Cardiac septum (tissue), 1 donor: ENCODE data around the gene PDLIM7. TPM values are rescaled to one million over a fixed set of nuclear protein-coding genes. Genes with fewer than 3 reads are reported as not detected.

Source experiments
- DNase-seq: peaks from one replicate; pipeline ENCODE4 v3.0.0-alpha.2; 2020; ENCODE audit warnings: low spot score
- intact Hi-C: fragments of 100-400 bp; cut with DNase I; formaldehyde crosslinking; loops from one replicate; pipeline ENCODE4 v1.14.0; 2022
- total RNA-seq: library from RNA; stranded (reverse); fragmentation: NEBNext Ultra II Directional; extraction: Animal tissue kit (Norgen Biotek cat#: 25700); gene quantifications from one replicate; pipeline ENCODE4 v1.2.1, GENCODE V29; 2021
- donor health status: DM: no; HTN: no; CAD: no.

The PDLIM7 gene
- total RNA-seq, 1 donor from 2014 or later, result 133 TPM

DNA sequence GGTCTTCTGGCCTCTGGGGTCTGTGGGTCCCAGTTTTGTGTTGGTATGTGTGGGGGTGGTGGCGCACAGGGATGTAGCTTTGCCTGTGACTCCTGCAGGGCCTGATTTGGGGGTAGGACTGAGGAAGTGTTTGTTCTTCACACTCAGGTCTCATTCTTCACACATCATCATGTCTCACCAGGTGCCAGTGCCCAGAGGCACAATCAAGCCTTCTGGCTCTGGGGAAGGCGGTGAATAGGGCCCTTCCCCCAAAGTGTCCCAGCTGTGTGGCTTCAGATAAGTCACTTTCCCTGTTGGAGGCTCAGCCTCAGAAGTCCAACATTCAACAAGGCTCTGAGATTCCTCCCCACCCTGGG, 29.1 kb downstream of the PDLIM7 start:
- no peak for DNase-seq
- intact Hi-C loops, result no loop called here

DNA sequence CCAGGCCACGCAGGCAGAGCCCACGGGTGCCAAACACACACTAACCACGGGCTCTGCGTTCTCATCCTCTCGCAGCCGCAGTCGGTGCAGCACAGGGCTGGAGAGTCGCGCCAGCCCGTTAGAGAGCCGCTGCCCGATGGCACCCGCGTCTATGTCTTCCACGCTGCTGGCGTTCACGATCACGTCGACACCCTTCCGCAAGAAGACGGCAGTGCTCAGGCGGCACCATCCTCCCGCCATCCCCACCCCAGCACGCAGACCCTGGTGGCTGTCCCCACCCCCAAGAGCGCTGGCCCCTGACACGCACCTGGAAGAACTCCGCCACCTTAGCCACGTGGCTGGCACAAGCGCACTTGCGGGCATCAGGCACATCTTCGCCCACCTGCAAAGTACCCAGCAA, 30.0 kb downstream of the PDLIM7 start:
- intact Hi-C loops, result no loop called here
- DNase-seq, result no peak

DNA sequence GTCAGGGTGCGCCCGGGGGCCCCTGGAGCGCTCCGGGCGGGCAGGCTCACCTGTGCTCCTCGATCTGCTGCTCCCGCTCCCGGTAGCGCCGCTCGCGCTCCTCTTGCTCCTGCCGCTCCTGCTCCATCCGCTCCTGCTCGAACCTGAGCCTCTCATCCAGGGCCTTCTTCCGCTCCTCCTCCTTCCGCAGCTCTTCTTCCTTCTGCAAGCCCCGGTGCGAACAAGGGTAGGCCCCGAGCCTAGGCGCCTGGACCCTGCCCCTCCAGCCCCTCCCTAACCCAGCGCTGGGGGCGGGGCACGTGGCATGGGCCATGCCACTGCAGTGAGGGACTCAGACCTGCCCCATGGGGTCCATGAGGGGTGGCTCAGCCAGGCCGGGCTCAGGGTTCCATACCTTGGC, 30.5 kb downstream of the PDLIM7 start:
- intact Hi-C loops, result no loop called here

DNA sequence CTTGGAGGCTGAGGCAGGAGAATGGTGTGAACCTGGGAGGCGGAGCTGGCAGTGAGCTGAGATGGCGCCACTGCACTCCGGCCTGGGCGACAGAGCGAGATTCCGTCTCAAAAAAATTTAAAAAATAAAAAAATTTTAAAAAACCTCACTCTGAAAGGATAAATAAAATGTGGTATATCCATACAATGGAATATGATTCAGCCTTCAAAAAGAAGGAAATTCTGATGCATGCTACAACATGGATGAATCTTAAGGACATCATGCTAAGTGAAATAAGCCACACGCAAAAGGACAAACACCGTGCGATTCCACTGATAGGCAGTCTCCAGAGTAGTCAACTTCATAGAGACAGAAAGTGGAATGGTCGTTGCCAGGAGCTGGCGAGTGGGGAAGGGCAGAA, 32.4 kb downstream of the PDLIM7 start:
- no peak for DNase-seq

More for the DNA sequence above, 30.5 kb downstream of the PDLIM7 start:
- DNase-seq, result no peak

DNA sequence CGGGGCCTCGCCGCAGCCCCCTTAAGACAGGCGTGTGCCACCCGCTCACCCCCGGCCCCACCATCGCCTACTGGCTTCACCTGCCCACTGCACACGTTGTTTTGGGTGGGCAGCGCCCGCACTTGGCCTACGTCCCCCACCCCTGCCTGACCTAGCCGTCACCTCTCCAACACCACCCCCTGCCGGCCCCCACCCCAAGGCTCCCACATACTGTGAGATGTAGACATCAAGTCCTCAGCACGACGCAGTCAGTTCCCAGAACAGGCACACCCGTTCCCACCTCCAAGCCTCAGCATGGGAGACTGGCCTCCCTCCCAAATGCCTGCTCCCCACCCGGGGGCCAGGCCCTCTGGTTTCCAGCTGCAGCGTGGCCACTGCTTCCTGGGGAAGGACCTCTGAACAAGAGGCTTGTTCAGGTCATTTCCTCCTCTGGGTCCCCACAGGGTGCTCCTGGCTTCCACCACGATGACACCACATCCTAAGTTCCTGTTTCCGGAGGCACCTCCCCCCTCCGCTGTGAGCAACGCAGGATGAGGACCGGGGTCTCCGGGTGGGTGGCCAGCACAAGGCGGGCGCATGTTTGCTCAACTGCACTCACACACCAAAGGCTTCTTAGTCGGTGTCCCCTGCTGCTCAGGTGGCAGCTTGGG, 35.3 kb downstream of the PDLIM7 start:
- DNase-seq, result no peak
- intact Hi-C loops, result no loop called here

More for the DNA sequence above, 32.4 kb downstream of the PDLIM7 start:
- intact Hi-C loops, result no loop called here

DNA sequence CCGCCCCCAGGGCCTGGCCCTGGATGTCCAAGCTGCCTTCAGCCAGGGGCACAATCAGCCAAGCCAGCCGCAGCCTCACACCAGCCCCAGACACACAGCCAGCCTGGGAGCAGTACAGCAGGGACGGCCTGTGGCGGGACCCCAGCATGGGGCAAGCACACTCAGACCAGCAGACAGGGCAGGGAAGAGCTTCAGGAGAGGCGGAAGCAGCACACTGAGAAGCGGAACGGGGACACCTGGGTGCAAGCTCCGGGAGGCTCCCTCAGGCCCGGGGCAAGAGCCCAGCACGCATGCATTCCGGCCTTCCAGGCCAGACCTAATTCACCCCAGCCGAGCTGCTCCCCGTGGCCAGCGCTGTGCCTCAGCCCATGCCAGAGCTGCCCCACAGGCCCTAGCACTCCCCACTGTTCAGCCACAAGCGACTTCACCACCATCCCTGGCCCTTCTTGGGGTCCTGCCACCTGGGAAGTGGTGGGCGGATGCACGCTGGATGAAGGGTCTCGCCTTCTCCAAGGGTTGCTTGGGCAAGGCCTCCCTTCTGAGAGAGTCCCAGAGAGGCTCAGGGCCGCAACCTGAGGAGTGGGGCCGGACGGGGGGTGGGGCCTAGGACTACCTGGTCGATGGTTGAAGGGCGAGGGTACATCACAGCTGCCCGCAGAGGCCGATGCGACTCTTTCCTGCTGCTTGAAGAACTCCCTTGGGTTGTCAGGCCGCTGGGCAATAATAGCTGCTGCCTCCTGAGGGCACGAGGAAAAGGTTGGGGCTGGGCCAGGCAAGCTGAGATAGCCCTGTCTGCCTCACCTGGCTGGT, 37.4 kb downstream of the PDLIM7 start:
- no peak for DNase-seq
- intact Hi-C loops, result loop anchor here (10.0 kb wide), 1 partner anchor 145 kb away; the partner anchor contains the start of gene MXD3

DNA sequence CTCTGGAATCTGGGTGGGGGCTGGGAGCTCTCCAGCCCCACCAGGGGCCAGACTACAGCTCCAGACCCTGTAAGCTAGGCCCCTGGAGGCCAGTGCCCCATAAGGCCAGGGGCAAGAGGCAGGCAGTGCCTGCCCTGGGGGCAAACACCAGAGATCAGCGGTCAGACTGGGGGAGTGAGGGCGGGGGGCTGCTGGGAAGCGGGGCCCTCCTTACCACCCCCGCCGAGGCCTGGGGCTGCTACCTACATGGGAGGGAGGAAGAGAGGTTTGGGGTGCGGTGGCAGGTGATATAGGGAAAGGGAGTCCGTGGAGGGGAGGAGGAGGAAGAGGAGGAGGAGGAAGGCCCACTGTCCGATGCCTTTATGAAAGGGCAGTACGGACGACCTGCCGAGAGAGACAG, 38.0 kb downstream of the PDLIM7 start:
- intact Hi-C loops, result loop anchor here (10.0 kb wide), 1 partner anchor 145 kb away; the partner anchor contains the start of gene MXD3
- no peak for DNase-seq

DNA sequence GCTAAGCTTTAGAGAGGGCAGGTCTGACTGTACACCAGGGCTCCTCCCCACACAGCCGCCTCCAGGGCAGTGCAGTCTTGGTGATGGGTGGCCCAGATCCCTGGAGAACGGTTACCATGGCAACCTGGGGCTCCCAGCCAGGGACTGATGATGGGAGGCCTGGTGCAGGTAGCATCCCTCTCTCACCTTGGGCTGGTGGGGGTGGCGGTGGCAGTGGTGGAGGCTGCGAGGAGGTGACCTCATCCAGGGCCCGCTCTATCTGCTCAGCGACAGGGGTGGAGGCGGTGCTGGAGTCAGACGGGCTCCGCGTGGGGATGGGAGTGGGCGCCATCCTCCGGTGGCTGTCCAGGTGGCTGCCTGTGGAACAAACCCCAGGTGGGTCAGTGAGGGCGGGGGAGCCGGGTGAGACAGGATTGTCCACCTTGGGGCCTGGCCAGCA, 38.5 kb downstream of the PDLIM7 start:
- no peak for DNase-seq
- intact Hi-C loops, result loop anchor here (10.0 kb wide), 1 partner anchor 144 kb away; the partner anchor contains the start of gene MXD3

DNA sequence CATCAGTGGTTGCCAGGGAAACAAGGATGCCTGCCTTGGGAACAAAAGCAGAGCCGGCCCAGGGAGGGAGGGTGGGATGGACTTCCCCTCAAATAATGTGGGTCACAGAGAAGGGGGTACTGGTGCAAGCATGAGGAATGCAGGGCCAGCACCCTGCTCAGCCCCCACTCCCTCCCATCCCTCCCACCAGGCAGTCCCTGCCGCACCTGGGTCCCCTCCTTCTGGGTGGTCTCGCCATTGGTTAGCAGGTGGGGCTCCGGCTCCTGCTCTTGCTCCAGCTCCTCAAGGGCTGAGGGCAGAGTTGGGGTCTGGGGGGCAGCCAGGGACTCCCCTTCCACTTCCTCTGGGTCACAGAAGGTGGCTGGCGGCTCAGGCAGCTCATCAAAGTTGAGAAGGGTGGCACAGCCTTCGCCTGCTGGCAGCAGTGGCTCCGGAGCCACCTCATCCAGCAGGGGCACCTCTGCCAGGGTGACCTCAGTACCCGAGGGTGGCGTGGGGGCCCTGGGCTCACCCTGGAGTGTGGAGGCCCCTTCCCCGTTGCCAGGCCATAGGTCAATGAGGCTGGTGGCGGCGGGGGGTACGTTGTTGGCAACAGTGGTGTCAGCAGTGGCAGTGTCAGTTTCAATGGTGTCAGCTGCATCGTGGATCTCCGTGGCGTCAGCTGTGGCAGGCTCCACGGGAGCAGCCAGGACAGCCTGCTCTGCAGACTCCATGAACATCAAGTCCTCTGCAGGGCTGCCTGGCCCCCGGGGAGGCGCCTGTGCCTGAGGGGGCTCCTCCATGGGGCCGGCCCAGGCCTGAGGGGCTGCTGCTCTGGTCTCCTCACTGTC, 39.3 kb downstream of the PDLIM7 start:
- DNase-seq, result no peak
- intact Hi-C loops, result loop anchor here (2.0 to 10.0 kb wide), 3 partner anchors 21 to 143 kb away; partner anchors contain the start of genes GRK6 and MXD3

DNA sequence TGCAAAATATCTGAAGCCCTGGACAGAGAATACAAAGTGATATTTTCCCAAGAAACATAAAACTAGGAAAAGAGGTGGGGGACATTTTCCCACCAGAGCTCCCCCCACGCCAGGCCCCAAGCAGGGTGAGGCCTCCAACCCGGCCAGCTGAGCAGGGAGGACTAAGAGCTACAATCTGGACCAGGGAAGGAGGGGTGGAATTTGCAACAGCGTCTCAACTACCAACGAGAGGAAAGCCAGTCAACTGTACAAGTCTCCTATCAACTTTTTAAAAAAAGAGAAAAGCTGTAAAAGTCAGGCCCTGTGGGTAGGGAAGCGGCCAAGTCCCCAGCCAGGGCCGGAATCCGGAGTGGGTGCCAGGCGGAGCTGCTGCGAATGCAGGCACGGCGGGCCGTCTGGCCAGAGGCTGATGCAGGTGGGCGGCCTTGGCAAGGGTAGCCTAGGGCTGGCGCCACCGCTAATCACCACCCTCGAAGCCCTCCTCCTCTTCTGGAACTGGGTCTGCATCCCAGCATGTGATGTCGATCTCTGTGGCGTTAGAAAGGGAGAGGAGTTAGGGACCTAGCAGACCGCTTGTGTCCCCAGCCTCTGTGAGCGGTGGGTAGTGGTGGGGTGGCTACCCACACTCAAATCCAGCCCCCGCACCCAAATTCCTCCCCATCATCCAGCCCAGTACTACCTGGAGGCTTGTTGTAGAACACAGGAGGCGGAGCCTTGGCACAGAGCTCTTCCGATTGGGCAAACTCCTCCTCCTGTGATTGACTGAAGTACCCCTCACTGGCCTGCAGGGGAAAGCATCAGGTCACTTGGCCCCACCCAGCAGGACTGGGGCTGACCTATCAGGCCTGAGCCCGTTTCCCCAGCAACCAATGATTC, 40.2 kb downstream of the PDLIM7 start:
- intact Hi-C loops, result loop anchor here (2.0 to 10.0 kb wide), 3 partner anchors 22 to 142 kb away; partner anchors contain the start of genes GRK6 and MXD3
- DNase-seq, result no peak

DNA sequence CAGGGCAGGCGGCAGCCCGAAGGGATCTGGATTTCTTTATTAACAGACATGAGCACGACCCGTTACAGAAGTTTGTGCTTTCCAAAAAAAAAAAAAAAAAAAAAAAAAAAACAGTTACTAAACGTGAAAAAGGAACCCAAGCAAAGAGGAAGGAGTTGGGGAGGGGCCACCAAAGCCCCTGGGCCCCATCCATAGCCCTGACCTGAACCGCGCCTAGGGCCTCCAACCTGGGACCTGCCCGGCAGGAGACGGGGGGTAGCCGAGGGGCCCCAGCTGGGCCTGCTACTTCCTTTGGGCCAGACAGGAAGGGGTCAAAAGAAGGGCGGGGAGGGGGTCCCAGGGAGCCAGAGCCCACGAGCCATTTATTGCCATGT, 40.8 kb downstream of the PDLIM7 start:
- intact Hi-C loops, result loop anchor here (2.0 to 10.0 kb wide), 3 partner anchors 22 to 142 kb away; partner anchors contain the start of genes GRK6 and MXD3
- DNase-seq, result no peak

DNA sequence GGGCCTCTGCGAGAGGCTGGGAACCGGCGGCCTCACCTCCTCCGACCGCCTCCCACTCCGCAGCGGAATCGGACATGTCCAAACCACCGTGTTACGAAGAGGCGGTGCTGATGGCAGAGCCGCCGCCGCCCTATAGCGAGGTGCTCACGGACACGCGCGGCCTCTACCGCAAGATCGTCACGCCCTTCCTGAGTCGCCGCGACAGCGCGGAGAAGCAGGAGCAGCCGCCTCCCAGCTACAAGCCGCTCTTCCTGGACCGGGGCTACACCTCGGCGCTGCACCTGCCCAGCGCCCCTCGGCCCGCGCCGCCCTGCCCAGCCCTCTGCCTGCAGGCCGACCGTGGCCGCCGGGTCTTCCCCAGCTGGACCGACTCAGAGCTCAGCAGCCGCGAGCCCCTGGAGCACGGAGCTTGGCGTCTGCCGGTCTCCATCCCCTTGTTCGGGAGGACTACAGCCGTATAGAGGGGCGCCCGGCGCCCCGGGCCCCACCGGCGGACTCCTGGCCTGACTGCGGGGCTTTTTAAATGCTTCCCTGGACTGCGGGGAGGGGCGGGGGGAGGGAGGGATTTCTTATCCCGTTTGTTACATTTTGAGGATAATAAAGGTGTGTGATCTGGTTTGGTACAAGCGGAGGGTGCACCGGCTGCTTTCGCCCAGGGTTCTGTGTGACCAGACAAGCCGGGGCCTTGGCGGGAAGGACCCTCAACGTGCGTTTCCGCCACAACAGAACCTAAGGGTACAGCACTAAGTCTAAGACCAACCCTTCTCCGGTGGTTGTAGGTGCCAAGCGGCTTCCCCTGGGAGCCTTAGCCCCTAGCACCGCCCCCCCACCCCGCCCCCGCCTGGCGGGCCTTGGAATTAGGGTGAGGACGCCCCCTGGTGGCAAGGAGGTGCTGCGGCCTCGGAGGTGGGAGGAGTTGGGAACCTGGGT, 41.5 kb downstream of the PDLIM7 start:
- intact Hi-C loops, result loop anchor here (1.0 to 10.0 kb wide), 4 partner anchors 23 to 141 kb away; partner anchors contain the start of genes GRK6, MXD3 and PDLIM7
- peak; percentile 95 for DNase-seq

DNA sequence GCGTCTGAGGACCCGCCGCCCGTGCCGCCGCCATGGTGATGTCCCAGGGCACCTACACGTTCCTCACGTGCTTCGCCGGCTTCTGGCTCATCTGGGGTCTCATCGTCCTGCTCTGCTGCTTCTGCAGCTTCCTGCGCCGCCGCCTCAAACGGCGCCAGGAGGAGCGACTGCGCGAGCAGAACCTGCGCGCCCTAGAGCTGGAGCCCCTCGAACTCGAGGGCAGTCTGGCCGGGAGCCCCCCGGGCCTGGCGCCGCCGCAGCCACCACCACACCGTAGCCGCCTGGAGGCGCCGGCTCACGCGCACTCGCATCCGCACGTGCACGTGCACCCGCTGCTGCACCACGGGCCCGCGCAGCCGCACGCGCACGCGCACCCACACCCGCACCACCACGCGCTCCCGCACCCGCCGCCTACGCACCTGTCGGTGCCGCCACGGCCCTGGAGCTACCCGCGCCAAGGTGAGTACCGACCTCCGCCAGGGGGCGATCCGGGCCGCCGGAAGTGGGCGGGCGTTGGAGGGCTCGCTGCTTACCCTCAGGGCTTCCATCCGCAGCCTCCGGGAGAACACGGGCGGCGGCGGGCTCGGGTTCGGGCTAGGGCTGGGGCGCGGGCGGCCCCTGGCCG, 42.3 kb downstream of the PDLIM7 start:
- intact Hi-C loops, result loop anchor here (1.0 to 10.0 kb wide), 2 partner anchors 42 to 140 kb away; partner anchors contain the start of genes MXD3 and PDLIM7
- peak; percentile 89 for DNase-seq

DNA sequence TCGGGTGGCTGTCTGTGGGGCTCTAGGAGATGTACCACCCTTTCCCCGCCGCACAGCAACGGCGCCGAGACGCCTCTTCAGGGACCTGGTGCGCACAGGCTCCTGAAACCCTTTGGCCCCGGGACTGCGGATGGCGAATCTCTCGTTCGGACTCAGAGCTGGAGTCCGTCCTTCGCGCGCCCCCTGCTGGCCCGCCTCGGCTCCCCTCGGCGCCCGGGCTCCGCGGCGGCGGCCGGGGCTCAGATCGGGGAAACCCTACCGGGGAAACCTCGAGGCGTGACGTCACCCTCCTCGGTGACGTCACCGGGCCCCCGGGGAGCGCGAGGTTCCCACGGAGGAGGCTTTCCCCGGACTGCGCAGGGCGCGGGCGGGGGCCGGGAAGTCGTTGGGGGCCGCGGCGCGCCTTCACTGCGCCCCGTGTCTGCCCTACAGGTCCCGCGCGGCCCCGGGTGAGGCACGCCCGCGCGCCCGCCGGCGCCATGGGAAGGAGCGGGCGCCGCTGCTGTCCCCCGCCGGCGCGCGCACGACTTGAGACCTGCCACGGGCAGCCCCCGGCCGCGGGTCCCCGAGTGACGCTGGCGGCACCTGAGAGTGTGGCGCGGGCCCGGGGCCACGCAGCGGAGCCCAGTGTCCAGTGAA, 42.9 kb downstream of the PDLIM7 start:
- intact Hi-C loops, result loop anchor here (1.0 to 10.0 kb wide), 4 partner anchors 43 to 140 kb away; partner anchors contain the start of genes MXD3 and PDLIM7
- DNase-seq, result peak; percentile 95

DNA sequence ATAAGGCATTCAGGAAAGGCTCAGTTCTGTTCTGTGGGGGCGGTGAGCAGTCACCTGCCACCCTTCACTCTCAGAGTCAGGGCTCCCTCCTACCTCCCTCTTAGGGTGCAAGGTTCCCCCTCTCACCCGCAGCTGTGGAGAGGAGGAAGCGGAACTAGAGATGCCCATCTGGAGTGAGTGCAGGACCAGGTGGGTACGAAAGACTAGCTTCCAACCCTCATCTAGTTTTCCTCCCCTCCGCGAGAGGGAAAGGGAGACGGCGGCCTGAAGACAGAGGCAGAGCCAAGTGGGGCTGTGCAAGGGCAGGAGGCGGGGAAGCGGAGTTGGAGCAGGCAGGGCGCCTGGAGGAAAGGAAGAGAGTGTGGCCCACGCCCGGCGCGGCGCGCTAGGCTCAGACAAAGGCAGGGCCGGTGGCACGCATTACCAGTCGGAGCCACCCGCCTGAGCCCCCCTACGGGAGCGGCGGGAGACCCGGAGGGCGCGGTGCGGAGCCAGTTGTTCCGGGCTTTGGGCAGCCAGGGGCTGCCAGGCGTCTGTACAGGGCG, 43.5 kb downstream of the PDLIM7 start:
- DNase-seq, result no peak
- intact Hi-C loops, result loop anchor here (1.0 to 10.0 kb wide), 3 partner anchors 50 to 139 kb away; partner anchors contain the start of gene MXD3
